Tibial artery (tissue), 4 donors: Measurements from ENCODE around the gene ID2.
A peak's percentile ranks its signal among the peaks of the same experiment; 100 is the strongest.

Source experiments
- DNase-seq, 2 donors: peaks; one replicate each; pipeline ENCODE4 v3.0.0-alpha.2; 2019
- H3K27ac ChIP-seq, 2 donors: fragments of 200-600 bp; sonication (generic) in 1 of 2; 1 replicate in 1 of 2; 2 replicates in 1 of 2; pipeline ENCODE4 v1.5.1; 2018 to 2019; ENCODE audit warnings: mild to moderate bottlenecking in 1 of 2
- H3K27me3 ChIP-seq, 2 donors: fragments of 200-600 bp; sonication (generic) in 1 of 2; one replicate each; pipeline versions ENCODE4 v1.5.1 to v1.6.0; 2016 to 2019
- H3K36me3 ChIP-seq, 3 donors: fragments of 200-600 bp; sonication (generic) in 2 of 3; one replicate each; pipeline ENCODE4 v1.5.1; 2016 to 2019; ENCODE audit warnings: mild to moderate bottlenecking in 2 of 3
- H3K4me1 ChIP-seq, 4 donors: fragments of 200-600 bp; sonication (generic) in 2 of 4; 1 replicate in 3 of 4; 2 replicates in 1 of 4; pipeline ENCODE4 v1.5.1; 2016 to 2019
- H3K4me3 ChIP-seq, 2 donors: fragments of 200-600 bp; sonication (generic) in 1 of 2; 1 replicate in 1 of 2; 2 replicates in 1 of 2; pipeline ENCODE4 v1.5.1; 2018 to 2019; ENCODE audit warnings: mild to moderate bottlenecking in 2 of 2
- H3K9me3 ChIP-seq, 3 donors: fragments of 200-600 bp; sonication (generic) in 1 of 3; one replicate each; pipeline ENCODE4 v1.5.1; 2016 to 2019
- intact Hi-C: fragments of 100-400 bp; cut with DNase I; formaldehyde crosslinking; loops from one replicate; pipeline ENCODE4 v1.15.0; 2023; ENCODE audit warnings: low total_unique reads
- TF ChIP-seq, protein P1 (sequence below), 2 experiments: fragments of 200-600 bp in 1 of 2; fragments of 450-650 bp in 1 of 2; IDR thresholded peaks; one replicate each; pipeline ENCODE4 v1.5.1; 2017 to 2019; ENCODE audit warnings: antibody characterized with exemption in 2 of 2, mild to moderate bottlenecking in 1 of 2, moderate library complexity in 1 of 2

The ID2 gene

DNA sequence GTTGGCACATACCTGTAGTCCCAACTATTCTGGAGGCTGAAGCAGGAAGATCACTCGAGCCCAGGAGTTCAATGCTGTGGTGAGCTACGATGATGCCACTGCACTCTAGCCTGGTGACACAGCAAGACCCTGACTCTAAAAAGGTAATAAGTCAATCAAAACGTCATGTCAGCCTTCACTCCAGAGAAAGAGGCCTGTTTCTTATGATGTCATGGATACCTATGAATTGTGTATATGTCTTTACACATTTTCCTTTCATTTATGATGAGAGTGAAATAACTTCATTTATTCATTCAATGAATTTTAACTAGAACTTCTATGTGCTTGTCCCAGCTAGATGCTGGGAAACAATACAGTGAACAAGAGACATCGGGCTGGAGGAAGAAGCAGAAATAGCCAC lies 25.0 kb upstream of the ID2 start:
- Histone ChIP-seq H3K27ac (no peak overlapping the region), H3K9me3 (no peaks in the 10 kb centered on the region)
- TF ChIP-seq, protein P1, sequence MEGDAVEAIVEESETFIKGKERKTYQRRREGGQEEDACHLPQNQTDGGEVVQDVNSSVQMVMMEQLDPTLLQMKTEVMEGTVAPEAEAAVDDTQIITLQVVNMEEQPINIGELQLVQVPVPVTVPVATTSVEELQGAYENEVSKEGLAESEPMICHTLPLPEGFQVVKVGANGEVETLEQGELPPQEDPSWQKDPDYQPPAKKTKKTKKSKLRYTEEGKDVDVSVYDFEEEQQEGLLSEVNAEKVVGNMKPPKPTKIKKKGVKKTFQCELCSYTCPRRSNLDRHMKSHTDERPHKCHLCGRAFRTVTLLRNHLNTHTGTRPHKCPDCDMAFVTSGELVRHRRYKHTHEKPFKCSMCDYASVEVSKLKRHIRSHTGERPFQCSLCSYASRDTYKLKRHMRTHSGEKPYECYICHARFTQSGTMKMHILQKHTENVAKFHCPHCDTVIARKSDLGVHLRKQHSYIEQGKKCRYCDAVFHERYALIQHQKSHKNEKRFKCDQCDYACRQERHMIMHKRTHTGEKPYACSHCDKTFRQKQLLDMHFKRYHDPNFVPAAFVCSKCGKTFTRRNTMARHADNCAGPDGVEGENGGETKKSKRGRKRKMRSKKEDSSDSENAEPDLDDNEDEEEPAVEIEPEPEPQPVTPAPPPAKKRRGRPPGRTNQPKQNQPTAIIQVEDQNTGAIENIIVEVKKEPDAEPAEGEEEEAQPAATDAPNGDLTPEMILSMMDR (IDR thresholded peaks at IDR 0.05), result no peak

DNA sequence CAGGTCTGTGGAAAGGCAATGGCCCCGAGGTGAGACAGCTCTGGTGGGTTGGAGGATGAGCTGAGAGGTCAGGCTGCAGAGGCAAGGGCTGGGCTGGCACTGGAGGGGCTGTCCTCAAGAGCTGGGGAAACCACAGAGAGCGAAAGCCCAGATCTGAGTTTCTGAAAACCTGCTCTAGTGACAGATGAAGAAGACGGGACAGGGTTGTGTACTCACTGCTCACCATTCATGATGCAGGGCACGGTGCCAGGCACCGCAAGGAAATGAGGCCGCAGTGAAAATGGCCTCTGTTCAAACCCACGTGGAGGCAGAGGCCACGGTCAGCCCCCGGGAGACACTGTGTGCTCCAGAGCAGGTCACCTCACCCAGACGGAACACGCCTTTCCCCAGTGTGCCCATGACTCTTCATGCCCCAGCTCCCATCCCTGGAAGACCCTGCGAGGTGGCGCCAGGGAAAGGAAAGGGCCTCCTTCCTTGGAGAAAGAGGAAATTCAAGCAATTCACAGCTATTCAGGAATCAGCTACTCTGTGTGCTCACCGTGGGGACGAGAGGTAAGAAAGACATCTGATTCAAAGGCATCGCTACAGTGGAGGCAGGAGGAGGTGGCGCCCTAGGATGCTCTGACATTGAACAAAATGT lies 24.3 kb upstream of the ID2 start:
- intact Hi-C loops, result no loop called here
- Histone ChIP-seq H3K4me1 (peaks cover 0 to 4% (median 0%) of the 10 kb centered on the region in 4 donors), H3K36me3 (no peaks in the 10 kb centered on the region), H3K4me3 (no peak overlapping the region), H3K9me3 (no peaks in the 10 kb centered on the region), H3K27ac (no peak overlapping the region), H3K27me3 (no peaks in the 10 kb centered on the region)
- peak in 1 of 2 donors; percentile 16 for DNase-seq
- TF ChIP-seq, protein P1 (IDR thresholded peaks at IDR 0.05), result no peak

More for the DNA sequence above, 25.0 kb upstream of the ID2 start:
- intact Hi-C loops, result no loop called here
- DNase-seq, result no peak
- Histone ChIP-seq H3K27me3 (no peaks in the 10 kb centered on the region), H3K4me3 (no peak overlapping the region), H3K36me3 (no peaks in the 10 kb centered on the region), H3K4me1 (no peaks in the 10 kb centered on the region)

DNA sequence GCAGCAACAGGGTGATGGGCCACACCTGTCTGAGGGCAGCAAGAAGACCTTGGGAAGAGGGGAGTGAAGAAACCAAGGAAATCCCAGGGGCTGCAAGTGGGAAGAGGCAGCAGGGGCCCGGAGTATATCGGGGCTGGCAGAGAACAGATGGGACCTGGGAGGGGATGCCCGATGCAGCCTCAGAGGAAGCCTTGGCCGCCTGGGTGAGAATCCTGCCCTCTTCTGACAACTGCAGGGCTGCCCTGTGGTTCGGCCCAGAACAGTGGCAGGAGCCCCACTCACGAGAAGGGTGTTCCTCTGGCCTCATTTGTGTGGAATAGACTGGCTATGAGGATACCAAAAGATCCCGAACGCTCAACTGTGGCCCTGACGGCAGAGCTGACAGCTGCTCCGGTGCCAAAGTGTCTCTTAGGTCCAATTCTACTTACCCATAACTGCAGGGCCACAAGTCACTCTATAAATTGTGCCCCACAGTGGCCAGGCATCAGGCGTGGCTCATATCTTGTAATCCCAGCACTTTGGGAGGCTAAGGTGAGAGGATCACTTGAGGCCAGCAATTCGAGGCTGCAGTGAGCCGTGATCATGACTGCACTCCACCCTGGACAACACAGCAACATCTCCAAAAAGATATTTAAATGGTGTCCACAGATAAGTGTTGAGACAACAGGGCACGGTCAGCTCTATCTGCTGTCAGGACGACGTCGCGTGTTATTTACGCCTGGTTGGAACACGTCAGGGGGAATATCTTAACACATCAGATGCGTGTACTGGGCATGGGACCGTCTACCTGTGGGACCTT lies 23.6 kb upstream of the ID2 start:
- DNase-seq, result peak in 1 of 2 donors; percentile 16
- Histone ChIP-seq H3K4me3 (no peak overlapping the region), H3K27ac (no peak overlapping the region), H3K9me3 (no peaks in the 10 kb centered on the region), H3K36me3 (no peaks in the 10 kb centered on the region), H3K27me3 (no peaks in the 10 kb centered on the region), H3K4me1 (peaks cover 0 to 7% (median 0%) of the 10 kb centered on the region in 4 donors)
- intact Hi-C loops, result no loop called here
- TF ChIP-seq, protein P1 (IDR thresholded peaks at IDR 0.05), result no peak

DNA sequence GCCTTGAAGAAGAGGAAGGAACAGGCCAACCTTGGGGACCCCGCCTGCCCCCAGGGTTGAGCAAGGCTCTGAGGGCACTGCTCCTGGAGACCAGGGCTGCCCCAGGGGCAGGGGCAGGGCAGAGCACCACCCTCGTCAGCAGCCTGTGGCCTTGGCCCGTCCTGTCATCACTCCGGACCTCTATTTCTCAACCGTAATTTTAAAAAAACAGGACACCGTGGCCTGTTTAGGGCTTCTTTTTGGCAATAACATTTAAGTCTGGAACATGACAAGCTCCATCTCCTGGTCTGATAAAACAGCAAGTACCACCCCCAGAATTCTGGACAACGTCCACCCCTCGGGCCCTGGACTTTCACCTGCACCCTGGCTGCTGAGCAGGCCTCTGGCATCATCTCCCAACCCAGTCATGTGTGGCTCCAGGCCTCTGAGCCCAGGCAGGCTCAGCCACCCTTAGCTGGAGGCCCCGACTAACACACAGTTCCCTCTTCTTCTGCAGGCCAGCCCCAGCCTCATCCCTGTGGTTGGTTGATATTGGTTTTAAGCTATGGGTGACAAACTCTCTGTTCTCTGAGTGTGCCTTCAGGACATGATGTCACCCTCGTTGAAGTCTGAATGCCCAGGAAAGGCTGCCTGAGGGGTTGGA lies 22.6 kb upstream of the ID2 start:
- no peaks in the 10 kb centered on the region for H3K27me3 ChIP-seq
- intact Hi-C loops, result no loop called here
- no peaks in the 10 kb centered on the region for H3K9me3 ChIP-seq
- no peak overlapping the region for H3K4me3 ChIP-seq
- H3K27ac ChIP-seq, result no peak overlapping the region
- DNase-seq, result peak in 1 of 2 donors; percentile 15
- TF ChIP-seq, protein P1 (IDR thresholded peaks at IDR 0.05), result no peak
- peaks cover 0 to 7% (median 0%) of the 10 kb centered on the region in 4 donors for H3K4me1 ChIP-seq
- no peaks in the 10 kb centered on the region for H3K36me3 ChIP-seq

DNA sequence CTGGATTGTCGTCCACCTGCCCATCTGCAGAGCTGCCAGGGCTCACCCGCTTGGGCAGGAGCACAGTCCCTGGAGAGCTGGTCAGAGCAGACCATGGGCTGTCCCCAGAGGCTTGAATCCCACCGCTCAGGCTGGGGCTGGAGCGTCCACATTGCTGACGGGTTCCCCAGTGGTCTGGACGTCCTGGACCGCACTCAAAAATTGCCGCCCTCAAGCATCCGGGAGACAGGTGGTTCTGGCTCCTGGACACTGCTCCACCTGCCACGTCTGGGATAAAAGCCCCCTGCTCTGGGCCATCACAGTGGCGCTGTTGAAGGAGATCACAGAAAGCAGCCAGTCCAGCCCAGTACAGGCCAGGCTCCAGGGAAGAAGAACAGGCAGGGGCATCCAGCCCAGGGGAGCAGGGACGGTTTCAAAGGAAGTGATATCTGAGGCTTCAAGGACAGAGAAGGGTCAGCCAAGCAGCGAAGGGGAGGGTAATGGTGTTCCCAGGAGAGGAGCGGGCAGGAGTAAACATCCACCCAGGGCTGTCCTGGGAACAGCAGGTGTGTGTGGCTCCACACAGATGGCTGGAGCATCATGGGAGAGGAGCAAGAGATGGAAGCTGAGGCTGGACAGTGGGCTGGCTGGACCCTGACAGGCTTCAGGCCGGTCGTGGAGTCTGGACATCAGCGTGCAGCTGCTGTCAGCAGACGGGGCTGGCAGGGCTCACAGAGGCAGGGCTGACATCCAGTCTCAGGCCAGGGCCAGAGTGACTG lies 21.9 kb upstream of the ID2 start:
- TF ChIP-seq, protein P1 (IDR thresholded peaks at IDR 0.05), result no peak
- H3K36me3 ChIP-seq, result no peaks in the 10 kb centered on the region
- intact Hi-C loops, result no loop called here
- no peaks in the 10 kb centered on the region for H3K27me3 ChIP-seq
- DNase-seq, result peak in 1 of 2 donors; percentile 19
- no peak overlapping the region for H3K4me3 ChIP-seq
- H3K9me3 ChIP-seq, result no peaks in the 10 kb centered on the region
- peaks cover 0 to 7% (median 0%) of the 10 kb centered on the region in 4 donors for H3K4me1 ChIP-seq
- H3K27ac ChIP-seq, result no peak overlapping the region
